HepG2 (cell line): ENCODE data around the gene RBM43. TPM values are rescaled to one million over a fixed set of nuclear protein-coding genes. Genes with fewer than 3 reads are reported as not detected.

Source experiments
- BHLHE40 ChIP-seq: IDR thresholded peaks from 2 replicates; pipeline ENCODE4 v1.6.1; 2011; ENCODE audit warnings: low read length, improper control_type of control experiment
- BRD4 ChIP-seq: sonication (generic); formaldehyde crosslinking; IDR thresholded peaks from 2 replicates; pipeline ENCODE4 v1.4.0; 2020; ENCODE audit warnings: missing genetic modification reagents
- DPF2 ChIP-seq: sonication (generic); formaldehyde crosslinking; IDR thresholded peaks from 2 replicates; pipeline ENCODE4 v1.4.0; 2020; ENCODE audit warnings: mild to moderate bottlenecking, low read depth, missing genetic modification reagents, borderline replicate concordance
- HOXA9 ChIP-seq: sonication (generic); formaldehyde crosslinking; IDR thresholded peaks from 2 replicates; pipeline ENCODE4 v1.8.1; 2022; ENCODE audit warnings: missing genetic modification reagents, mild to moderate bottlenecking, moderate library complexity, borderline replicate concordance
- KDM6A ChIP-seq: IDR thresholded peaks from 2 replicates; pipeline ENCODE4 v1.6.1; 2016; ENCODE audit warnings: low read depth
- MIXL1 ChIP-seq: IDR thresholded peaks from 2 replicates; pipeline ENCODE4 v1.6.1; 2016
- MTF1 ChIP-seq: sonication (generic); formaldehyde crosslinking; IDR thresholded peaks from 2 replicates; pipeline ENCODE4 v1.5.0; 2020; ENCODE audit warnings: missing genetic modification reagents
- MZF1 ChIP-seq: sonication (generic); formaldehyde crosslinking; IDR thresholded peaks from 2 replicates; pipeline ENCODE4 v1.8.1; 2023; ENCODE audit warnings: mild to moderate bottlenecking, missing genetic modification reagents, borderline replicate concordance
- NR2F2 ChIP-seq: IDR thresholded peaks from 2 replicates; pipeline ENCODE4 v1.6.1; 2012; ENCODE audit warnings: low read depth, inconsistent platforms, borderline replicate concordance
- PITX1 ChIP-seq: sonication (generic); formaldehyde crosslinking; IDR thresholded peaks from 2 replicates; pipeline ENCODE4 v1.5.1; 2020; ENCODE audit warnings: mild to moderate bottlenecking, missing genetic modification reagents
- REST ChIP-seq, 2 experiments: IDR thresholded peaks; 2 replicates each; pipeline ENCODE4 v1.6.1; 2011 to 2012; ENCODE audit warnings: low read length in 2 of 2, borderline replicate concordance in 1 of 2, low read depth in 1 of 2, mild to moderate bottlenecking in 1 of 2, moderate library complexity in 1 of 2
- SALL1 ChIP-seq: sonication (generic); formaldehyde crosslinking; IDR thresholded peaks from 2 replicates; pipeline ENCODE4 v1.8.0; 2022; ENCODE audit warnings: mild to moderate bottlenecking, missing genetic modification reagents
- SIN3B ChIP-seq: fragments of 150-350 bp; IDR thresholded peaks from 2 replicates; pipeline ENCODE4 v1.6.1; 2014; ENCODE audit warnings: low read length
- SNRNP70 ChIP-seq: fragments of 200-400 bp; formaldehyde crosslinking; IDR thresholded peaks from 2 replicates; pipeline ENCODE4 v1.6.1; 2017; ENCODE audit warnings: mild to moderate bottlenecking, low read depth, low read length, moderate library complexity
- TEAD3 ChIP-seq: optimal IDR thresholded peaks from 2 replicates; pipeline ENCODE3; 2016; ENCODE audit warnings: borderline replicate concordance
- XRCC5 ChIP-seq: fragments of 200-400 bp; formaldehyde crosslinking; optimal IDR thresholded peaks from 2 replicates; pipeline ENCODE3; 2017; ENCODE audit warnings: mild to moderate bottlenecking, low read length
- ZBTB7B ChIP-seq: sonication (generic); formaldehyde crosslinking; IDR thresholded peaks from 2 replicates; pipeline ENCODE4 v1.4.0; 2020; ENCODE audit warnings: missing genetic modification reagents
- ZNF24 ChIP-seq: fragments of 450-650 bp; IDR thresholded peaks from 2 replicates; pipeline ENCODE4 v1.6.1; 2017; ENCODE audit warnings: antibody characterized with exemption, mild to moderate bottlenecking
- ZNF329 ChIP-seq: sonication (generic); formaldehyde crosslinking; IDR thresholded peaks from 2 replicates; pipeline ENCODE4 v1.9.0; 2021; ENCODE audit warnings: low read depth, mild to moderate bottlenecking, missing genetic modification reagents
- ZNF687 ChIP-seq: sonication (generic); formaldehyde crosslinking; IDR thresholded peaks from 2 replicates; pipeline ENCODE4 v1.5.1; 2020; ENCODE audit warnings: mild to moderate bottlenecking, missing genetic modification reagents, moderate library complexity
- ZXDC ChIP-seq: sonication (generic); formaldehyde crosslinking; IDR thresholded peaks from 2 replicates; pipeline ENCODE4 v1.5.0; 2020; ENCODE audit warnings: mild to moderate bottlenecking, missing genetic modification reagents
- polyA plus RNA-seq, 8 experiments: library from polyadenylated mRNA; depleted of rRNA in 3 of 8; stranded (reverse) in 7 of 8; unstranded in 1 of 8; fragments of >200 nt; fragmentation: Illumina TruSeq in 4 of 8; extraction: Trizol in 4 of 8; gene quantifications; 2 replicates each; pipeline versions ENCODE4 v1.2.1 to v1.2.3, GENCODE V29; 2011 to 2016; ENCODE audit warnings: low read depth in 4 of 8, missing spikeins in 1 of 8, mixed read lengths in 1 of 8; ENCODE audit not compliant: insufficient read depth in 1 of 8
- total RNA-seq, 5 experiments: library from RNA; depleted of rRNA; stranded (reverse); fragments of >200 nt; fragmentation: Illumina TruSeq; extraction: Trizol; gene quantifications; 2 replicates each; pipeline ENCODE4 v1.2.3, GENCODE V29; 2016; ENCODE audit warnings: low read depth in 1 of 5

The RBM43 gene
- total and polyA plus RNA-seq, 2 of the 13 experiments (the other 11 are each of a cell fraction or from before 2014, with no cell fraction given): 0.31 to 0.70 TPM

- TF ChIP-seq ZXDC (peak; percentile 74), TEAD3 (peak; percentile 37), ZNF329 (CRISPR knock-in tag) (no peak), SIN3B (no peak), REST (IDR thresholded peaks at IDR 0.05; ENCODE audit: borderline replicate concordance in 1 of 2, low read depth in 1 of 2, low read length in 2 of 2) (no peak), MTF1 (CRISPR knock-in tag) (no peak), ZNF24 (no peak), HOXA9 (CRISPR knock-in tag) (no peak), XRCC5 (peak; percentile 59), BRD4 (no peak), ZBTB7B (peak; percentile 33; the same call in 1 of the 2 replicates), KDM6A (CRISPR knock-in tag) (no peak), SALL1 (peak; percentile 71), ZNF687 (peak; percentile 97), BHLHE40 (no peak), PITX1 (CRISPR knock-in tag) (peak; percentile 44), MIXL1 (no peak), NR2F2 (no peak), SNRNP70 (no peak), MZF1 (no peak), DPF2 (CRISPR knock-in tag) (peak; percentile 53; the same call in 1 of the 2 replicates)
These were observed at the start of gene RBM43 (continued) for GRCh38 chr2:151261231-151261976.
